ENCODE data around the gene NEDD4L. TPM values are rescaled to one million over a fixed set of nuclear protein-coding genes. Genes with fewer than 3 reads are reported as not detected.

Gene NEDD4L
- polyA plus RNA-seq, 1 of the 3 experiments (the other 2 are of a cell fraction): 13.2 TPM

DNA sequence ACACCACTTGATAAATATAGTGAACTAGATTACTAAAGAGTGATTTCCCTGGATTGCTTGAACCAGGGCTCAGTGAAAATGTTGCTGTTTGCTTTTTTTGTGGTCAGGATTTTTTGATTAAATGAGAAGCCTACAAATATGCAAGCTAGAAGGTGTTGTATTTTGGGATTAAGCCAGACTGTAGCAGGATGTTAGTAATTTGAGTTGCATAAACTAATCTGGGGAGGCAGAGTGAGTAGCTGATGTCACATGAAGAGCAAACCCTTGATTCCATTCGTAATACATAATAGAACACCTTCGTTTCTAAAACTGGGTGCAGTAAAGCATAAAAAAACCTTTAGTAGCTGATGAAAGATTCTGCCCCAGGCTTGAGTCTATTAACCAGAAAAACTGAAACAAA lies 32.0 kb downstream of the NEDD4L start:
- ChIA-PET POLR2A (no interaction called here), CTCF (interaction anchor here (1.1 kb wide), 1 partner anchor 33 kb away, joined by 3 read pairs; the partner anchor contains the start of gene NEDD4L)
- Histone ChIP-seq H3K9ac (no peak overlapping the region), H3K4me1 (ENCODE audit: control insufficient read depth in 1 of 2, insufficient read depth in 2 of 2, low read depth in 1 of 2, low read length in 1 of 2) (no peaks in the 10 kb centered on the region), H3K36me3 (replicated peaks in 1 of 2; ENCODE audit: control insufficient read depth in 1 of 2, insufficient read depth in 2 of 2, low read length in 1 of 2) (no peaks in the 10 kb centered on the region), H4K20me1 (ENCODE audit: insufficient read depth) (no peaks in the 10 kb centered on the region), H3K27me3 (ENCODE audit: insufficient read depth) (no peaks in the 10 kb centered on the region), H3K27ac (ENCODE audit: low read depth in 2 of 2, low read length in 1 of 2) (no peak overlapping the region), H3K4me2 (no peak overlapping the region), H3K4me3 (ENCODE audit: low read depth in 2 of 2, low read length in 1 of 2) (no peak overlapping the region), H3K9me3 (no peaks in the 10 kb centered on the region), H3K79me2 (ENCODE audit: insufficient read depth) (no peaks in the 10 kb centered on the region), H3K9me2 (no peaks in the 10 kb centered on the region), H2AFZ (ENCODE audit: low read depth) (no peak overlapping the region), H3F3A (replicated peaks; ENCODE audit: insufficient read depth) (no peaks in the 10 kb centered on the region)
- no peak for DNase-seq
- TF ChIP-seq, protein P1, sequence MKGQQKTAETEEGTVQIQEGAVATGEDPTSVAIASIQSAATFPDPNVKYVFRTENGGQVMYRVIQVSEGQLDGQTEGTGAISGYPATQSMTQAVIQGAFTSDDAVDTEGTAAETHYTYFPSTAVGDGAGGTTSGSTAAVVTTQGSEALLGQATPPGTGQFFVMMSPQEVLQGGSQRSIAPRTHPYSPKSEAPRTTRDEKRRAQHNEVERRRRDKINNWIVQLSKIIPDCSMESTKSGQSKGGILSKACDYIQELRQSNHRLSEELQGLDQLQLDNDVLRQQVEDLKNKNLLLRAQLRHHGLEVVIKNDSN (IDR thresholded peaks at IDR 0.05; ENCODE audit: borderline replicate concordance, low read depth): no peak
- TF ChIP-seq FOXJ3 (CRISPR knock-in tag; IDR thresholded peaks at IDR 0.05) (no peak), FOSL2 (IDR thresholded peaks at IDR 0.05; ENCODE audit: borderline replicate concordance, low read depth) (no peak), JUND (IDR thresholded peaks at IDR 0.05) (no peak), GATA2 (CRISPR knock-in tag; IDR thresholded peaks at IDR 0.05) (no peak), CHD2 (IDR thresholded peaks at IDR 0.05; ENCODE audit: low read length, partially characterized antibody) (no peak), TCF12 (IDR thresholded peaks at IDR 0.05) (no peak), NFIC (IDR thresholded peaks at IDR 0.05; ENCODE audit: borderline replicate concordance) (no peak), NRF1 (IDR thresholded peaks at IDR 0.05; ENCODE audit: low read depth, low read length) (no peak), MXI1 (IDR thresholded peaks at IDR 0.05; ENCODE audit: low read depth, low read length) (no peak), SIN3A (IDR thresholded peaks at IDR 0.05; ENCODE audit: borderline replicate concordance, low read depth, low read length) (no peak)
- TF ChIP-seq, protein P2, sequence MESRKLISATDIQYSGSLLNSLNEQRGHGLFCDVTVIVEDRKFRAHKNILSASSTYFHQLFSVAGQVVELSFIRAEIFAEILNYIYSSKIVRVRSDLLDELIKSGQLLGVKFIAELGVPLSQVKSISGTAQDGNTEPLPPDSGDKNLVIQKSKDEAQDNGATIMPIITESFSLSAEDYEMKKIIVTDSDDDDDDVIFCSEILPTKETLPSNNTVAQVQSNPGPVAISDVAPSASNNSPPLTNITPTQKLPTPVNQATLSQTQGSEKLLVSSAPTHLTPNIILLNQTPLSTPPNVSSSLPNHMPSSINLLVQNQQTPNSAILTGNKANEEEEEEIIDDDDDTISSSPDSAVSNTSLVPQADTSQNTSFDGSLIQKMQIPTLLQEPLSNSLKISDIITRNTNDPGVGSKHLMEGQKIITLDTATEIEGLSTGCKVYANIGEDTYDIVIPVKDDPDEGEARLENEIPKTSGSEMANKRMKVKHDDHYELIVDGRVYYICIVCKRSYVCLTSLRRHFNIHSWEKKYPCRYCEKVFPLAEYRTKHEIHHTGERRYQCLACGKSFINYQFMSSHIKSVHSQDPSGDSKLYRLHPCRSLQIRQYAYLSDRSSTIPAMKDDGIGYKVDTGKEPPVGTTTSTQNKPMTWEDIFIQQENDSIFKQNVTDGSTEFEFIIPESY (IDR thresholded peaks at IDR 0.05; ENCODE audit: borderline replicate concordance, low read depth): no peak
- TF ChIP-seq, protein P3, sequence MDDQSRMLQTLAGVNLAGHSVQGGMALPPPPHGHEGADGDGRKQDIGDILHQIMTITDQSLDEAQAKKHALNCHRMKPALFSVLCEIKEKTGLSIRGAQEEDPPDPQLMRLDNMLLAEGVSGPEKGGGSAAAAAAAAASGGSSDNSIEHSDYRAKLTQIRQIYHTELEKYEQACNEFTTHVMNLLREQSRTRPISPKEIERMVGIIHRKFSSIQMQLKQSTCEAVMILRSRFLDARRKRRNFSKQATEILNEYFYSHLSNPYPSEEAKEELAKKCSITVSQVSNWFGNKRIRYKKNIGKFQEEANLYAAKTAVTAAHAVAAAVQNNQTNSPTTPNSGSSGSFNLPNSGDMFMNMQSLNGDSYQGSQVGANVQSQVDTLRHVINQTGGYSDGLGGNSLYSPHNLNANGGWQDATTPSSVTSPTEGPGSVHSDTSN (IDR thresholded peaks at IDR 0.05): no peak
- TF ChIP-seq, protein P4, sequence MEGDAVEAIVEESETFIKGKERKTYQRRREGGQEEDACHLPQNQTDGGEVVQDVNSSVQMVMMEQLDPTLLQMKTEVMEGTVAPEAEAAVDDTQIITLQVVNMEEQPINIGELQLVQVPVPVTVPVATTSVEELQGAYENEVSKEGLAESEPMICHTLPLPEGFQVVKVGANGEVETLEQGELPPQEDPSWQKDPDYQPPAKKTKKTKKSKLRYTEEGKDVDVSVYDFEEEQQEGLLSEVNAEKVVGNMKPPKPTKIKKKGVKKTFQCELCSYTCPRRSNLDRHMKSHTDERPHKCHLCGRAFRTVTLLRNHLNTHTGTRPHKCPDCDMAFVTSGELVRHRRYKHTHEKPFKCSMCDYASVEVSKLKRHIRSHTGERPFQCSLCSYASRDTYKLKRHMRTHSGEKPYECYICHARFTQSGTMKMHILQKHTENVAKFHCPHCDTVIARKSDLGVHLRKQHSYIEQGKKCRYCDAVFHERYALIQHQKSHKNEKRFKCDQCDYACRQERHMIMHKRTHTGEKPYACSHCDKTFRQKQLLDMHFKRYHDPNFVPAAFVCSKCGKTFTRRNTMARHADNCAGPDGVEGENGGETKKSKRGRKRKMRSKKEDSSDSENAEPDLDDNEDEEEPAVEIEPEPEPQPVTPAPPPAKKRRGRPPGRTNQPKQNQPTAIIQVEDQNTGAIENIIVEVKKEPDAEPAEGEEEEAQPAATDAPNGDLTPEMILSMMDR (IDR thresholded peaks at IDR 0.05): no peak
- TF ChIP-seq, protein P5, sequence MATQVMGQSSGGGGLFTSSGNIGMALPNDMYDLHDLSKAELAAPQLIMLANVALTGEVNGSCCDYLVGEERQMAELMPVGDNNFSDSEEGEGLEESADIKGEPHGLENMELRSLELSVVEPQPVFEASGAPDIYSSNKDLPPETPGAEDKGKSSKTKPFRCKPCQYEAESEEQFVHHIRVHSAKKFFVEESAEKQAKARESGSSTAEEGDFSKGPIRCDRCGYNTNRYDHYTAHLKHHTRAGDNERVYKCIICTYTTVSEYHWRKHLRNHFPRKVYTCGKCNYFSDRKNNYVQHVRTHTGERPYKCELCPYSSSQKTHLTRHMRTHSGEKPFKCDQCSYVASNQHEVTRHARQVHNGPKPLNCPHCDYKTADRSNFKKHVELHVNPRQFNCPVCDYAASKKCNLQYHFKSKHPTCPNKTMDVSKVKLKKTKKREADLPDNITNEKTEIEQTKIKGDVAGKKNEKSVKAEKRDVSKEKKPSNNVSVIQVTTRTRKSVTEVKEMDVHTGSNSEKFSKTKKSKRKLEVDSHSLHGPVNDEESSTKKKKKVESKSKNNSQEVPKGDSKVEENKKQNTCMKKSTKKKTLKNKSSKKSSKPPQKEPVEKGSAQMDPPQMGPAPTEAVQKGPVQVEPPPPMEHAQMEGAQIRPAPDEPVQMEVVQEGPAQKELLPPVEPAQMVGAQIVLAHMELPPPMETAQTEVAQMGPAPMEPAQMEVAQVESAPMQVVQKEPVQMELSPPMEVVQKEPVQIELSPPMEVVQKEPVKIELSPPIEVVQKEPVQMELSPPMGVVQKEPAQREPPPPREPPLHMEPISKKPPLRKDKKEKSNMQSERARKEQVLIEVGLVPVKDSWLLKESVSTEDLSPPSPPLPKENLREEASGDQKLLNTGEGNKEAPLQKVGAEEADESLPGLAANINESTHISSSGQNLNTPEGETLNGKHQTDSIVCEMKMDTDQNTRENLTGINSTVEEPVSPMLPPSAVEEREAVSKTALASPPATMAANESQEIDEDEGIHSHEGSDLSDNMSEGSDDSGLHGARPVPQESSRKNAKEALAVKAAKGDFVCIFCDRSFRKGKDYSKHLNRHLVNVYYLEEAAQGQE (IDR thresholded peaks at IDR 0.05; ENCODE audit: low read depth, low read length): no peak
- WGBS (ENCODE audit: low lambda C conversion rate): 95% methylated on average over 2 of the region's 2 CpGs

Data from SK-N-SH (cell line).